HG02970 (cell line): ENCODE measurements around the gene DDX39B.
A peak's percentile ranks its signal among the peaks of the same experiment; 100 is the strongest.
"Not testable (repeated sequence)": the region's sequence is repeated elsewhere in the genome, so short reads cannot be mapped to it uniquely, and the experiment has no call there.

Experiments
- ATAC-seq: cut with Tn5 transposase; IDR thresholded peaks from one replicate; pipeline ENCODE4 v1.9.1; 2021; ENCODE audit warnings: mild to moderate bottlenecking, moderate library complexity, moderate number of reproducible peaks; ENCODE audit not compliant: unreplicated experiment, low FRiP score

The DDX39B gene

GRCh38 chr6:31530659-31531058, 11.1 kb downstream of the DDX39B start:
- ATAC-seq, result no peak

DNA sequence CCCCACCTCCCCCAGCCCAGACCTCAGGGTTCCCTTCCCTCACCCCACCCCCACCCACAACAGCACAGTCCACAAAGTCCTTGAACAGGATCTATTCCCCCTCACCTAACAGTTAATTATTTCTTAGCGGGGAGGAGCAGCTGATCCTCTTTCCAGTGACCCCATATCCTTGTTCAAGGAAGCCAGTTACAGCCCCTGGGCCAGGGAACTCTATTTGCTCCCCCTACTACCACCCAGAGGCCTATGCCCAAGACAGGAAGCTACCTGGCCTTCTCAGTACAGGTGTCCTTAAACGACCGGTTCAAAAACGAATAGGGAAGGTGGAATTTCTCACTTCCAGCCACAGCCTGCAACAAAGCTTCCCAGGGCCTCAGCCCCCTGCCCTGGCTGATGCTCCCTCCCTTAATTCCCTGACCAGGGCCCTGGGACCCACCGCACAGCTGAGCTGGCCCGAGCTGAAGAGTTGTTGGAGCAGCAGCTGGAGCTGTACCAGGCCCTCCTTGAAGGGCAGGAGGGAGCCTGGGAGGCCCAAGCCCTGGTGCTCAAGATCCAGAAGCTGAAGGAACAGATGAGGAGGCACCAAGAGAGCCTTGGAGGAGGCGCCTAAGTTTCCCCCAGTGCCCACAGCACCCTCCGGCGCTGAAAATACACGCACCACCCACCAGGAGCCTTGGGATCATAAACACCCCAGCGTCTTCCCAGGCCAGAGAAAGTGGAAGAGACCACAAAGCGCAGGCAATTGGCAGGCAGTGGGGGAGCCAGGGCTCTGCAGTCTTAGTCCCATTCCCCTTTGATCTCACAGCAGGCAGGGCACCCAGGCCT, 12.3 kb downstream of the DDX39B start:
- ATAC-seq, result no peak

- ATAC-seq, result no peak
Observed at GRCh38 chr6:31528821-31529328, 12.9 kb downstream of the DDX39B start, which contains the start of gene MCCD1. Gene MCCD1 (plus strand): TSS chr6:31528962. CDS start chr6:31529015, 53 bp downstream.

- no peak for ATAC-seq
Observed at GRCh38 chr6:31528307-31528777, 13.5 kb downstream of the DDX39B start.

GRCh38 chr6:31525932-31526591, 15.7 kb downstream of the DDX39B start:
- no peak for ATAC-seq

GRCh38 chr6:31525553-31525931, 16.3 kb downstream of the DDX39B start:
- ATAC-seq, result no peak

DNA sequence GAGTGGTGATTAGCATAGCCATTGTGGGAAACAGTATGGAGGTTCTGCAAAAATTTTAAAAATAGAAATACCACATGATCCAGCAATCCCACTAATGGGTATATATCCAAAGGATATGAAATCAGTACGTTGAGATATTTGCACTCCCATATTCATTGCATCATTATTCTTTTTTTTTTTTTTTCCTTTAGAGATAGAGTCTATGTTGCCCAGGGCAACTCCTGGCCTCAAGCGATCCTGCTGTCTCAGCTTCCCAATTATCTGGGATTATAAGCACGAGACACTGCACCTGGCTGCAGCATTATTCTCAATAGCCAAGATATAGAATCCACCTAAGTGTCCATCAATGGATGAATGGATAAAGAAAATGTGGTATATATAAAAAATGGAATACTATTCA, 20.0 kb downstream of the DDX39B start:
- ATAC-seq, result no peak

DNA sequence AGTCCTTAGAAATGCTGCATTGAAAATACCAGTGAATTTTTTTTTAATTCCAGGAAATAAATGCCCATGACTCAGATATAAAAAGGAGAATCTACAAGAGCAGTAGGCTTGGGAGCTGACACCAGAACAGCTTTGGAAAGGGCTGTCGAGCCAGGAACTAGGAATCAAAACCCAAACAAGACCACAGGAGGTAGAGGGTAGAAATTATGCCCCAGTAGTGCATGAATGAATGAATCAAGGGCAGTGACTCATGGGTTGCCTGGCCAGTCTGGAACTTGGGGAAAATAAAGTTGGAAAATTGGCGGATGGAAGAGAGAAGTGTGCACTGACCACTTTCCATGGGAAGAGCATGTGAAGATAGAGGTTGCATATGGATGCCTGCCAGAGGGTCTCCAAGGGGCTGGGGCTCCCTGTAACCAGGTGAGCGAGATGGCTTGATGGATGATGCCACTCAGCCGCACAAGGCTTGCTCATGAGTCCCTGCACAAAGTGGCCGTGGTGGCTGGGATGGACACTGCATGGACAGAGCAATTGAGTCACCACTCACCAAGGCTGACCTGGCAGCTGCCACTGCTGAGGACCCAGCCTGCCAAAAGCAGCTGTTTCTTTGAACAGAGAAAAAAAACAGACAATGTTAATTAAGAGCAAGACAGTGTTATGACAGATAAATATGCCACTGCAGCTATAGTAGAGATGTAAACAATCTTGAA, 28.2 kb downstream of the DDX39B start:
- no peak for ATAC-seq

- ATAC-seq, result no peak
Observed at GRCh38 chr6:31510007-31510406, 31.8 kb downstream of the DDX39B start.

GRCh38 chr6:31509036-31509435, 32.8 kb downstream of the DDX39B start:
- ATAC-seq, result not testable (repeated sequence)

DNA sequence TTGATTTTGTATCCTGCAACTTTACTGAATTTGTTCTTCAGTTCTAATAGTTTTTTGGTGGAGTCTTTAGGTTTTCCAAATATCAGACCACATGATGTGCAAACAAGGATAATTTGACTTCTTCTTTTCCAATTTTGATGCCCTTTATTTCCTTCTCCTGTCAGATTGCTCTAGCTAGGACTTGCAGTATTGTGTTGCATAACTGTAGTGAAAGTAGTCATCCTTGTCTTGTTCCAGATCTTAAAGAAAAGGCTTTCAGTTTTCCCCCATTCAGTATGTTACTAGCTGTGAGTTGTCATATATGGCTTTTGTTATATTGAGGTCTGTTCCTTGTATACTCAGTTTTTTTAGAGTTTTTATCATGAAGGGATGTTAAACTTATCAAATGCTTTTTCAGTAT, 39.2 kb downstream of the DDX39B start:
- ATAC-seq, result no peak

DNA sequence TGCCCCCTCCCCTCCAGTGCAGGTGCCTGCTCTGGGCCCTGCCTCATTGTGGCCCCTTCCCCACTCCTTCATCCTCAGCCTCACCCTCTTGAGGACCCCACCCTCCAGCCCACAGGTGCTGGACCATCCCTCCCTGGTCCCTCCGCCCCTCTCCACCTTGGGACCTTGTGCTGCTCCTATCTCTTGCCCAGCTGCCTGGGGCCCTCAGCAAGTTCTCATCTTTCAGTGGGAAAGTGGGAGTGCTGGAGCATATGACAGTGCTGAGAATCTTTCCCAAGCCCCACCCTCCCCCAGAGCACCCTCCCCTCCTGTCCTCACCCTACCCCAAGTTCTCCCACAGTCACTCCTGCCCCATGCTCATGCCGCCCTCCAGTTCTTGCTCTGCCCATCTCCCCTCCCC, 42.2 kb downstream of the DDX39B start:
- not testable (repeated sequence) for ATAC-seq

DNA sequence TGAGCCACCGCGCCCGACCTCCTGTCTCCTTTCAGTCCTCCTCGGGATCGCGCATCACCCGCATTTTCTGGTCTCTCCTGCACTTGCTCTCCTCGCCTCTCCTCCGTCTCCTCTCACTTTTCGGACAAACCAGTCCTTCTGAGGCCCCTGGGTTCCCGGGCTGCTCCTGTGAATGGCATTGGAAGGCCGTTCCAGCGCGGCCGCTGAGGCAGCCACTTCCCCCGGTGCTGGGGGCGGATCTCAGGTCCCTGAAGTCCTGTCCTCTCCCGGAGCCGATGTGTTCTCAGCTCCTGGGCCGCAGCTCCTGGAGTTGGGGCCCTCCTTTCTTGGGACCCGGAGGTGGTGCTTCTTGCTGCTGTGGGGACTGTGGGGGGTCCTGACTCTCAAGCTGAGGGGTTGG, 43.1 kb downstream of the DDX39B start:
- no peak for ATAC-seq

GRCh38 chr6:31497531-31498476, 44.0 kb downstream of the DDX39B start, which contains the start of gene MICB:
Gene MICB (plus strand): TSS chr6:31498145. CDS start chr6:31498194, 49 bp downstream.
- ATAC-seq, result peak; percentile 58

DNA sequence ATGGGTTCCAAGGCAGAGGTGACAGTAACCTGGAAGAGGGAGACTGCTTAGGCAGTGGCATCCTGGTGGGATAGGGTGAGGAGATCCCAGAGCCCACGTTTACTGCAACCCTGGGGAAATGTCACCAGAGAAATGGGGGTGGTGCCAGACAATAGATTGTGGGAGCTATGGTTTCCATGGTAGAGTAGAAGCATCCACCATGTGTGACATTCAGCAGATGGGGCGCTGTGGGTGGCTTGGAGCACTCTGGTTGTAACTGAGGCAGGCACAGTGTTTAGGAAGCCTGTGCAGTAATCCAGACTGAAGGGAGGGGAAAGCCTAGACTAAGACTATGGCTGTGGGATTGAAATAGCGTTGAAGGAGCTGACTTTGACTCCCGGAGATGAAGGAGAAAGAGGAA, 45.0 kb downstream of the DDX39B start:
- ATAC-seq, result not testable (repeated sequence)

GRCh38 chr6:31495580-31495979, 46.2 kb downstream of the DDX39B start:
- ATAC-seq, result no peak

DNA sequence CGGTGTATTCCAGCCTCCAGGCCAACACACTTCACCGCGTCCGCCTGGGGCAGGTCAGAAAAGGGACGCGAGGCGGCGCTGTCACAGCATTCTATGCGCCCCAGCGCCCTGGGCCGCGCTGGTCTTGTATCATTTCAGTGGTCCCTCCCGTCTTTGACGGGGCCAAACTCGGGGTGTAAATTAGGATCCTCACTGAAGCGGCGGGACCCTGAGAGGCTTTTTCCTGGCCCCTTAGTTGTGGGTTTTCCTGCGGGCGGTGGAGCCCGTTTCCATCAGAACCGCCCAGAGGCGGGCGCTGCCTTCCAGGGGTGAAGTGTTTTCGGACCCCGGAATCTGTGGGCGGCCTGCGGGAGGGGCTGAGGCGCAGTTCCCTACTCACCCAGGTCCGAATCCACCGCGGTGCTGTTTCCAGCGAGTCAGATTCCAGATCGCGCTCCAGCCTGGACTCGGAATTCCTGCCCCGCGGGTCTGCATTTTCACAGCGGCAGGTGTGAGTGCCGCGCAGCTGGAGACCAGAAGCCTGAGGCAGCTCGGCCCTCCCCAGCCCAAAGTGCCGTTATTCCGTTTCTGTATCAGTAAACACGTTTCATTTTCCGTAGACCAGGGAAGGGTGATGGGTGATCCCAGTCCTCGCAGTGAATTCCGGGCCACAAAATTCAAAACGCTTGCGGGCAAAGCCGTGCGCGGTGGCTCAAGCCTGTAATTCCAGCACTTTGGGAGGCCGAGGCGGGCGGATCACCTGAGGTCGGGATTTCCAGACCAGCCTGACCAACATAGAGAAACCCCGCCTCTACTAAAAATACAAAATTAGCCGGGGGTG, 47.7 kb downstream of the DDX39B start:
- no peak for ATAC-seq

DNA sequence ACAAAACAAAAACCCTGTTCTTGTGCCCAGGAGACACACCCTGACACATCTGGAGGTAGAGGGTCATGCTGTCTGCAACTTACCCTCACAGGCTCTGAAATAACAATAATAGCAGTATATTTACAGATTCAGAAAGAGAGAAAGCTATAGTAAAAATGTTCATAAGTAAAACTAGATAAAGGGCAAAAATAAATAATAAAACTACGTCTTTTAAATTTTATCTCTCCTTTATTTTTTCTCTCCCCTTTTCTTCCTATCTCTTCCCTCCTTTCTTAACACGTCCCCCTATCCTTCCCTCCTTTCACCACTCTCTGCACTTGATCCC, 48.3 kb downstream of the DDX39B start:
- ATAC-seq, result not testable (repeated sequence)
